Progenitor cell of endocrine pancreas (in vitro differentiated cells): ENCODE results near the gene TNFRSF8. TPM values are rescaled to one million over a fixed set of nuclear protein-coding genes. Genes with fewer than 3 reads are reported as not detected.

ENCODE experiments used
- DNase-seq: peaks from one replicate; pipeline ENCODE4 v3.0.0; 2021; ENCODE audit warnings: low spot score; ENCODE audit not compliant: unreplicated experiment
- H3K27ac Mint-ChIP-seq: 2 replicates; pipeline ENCODE4 v1.8.0; 2021; ENCODE audit warnings: mild to moderate bottlenecking, moderate library complexity, mixed read lengths
- H3K27me3 Mint-ChIP-seq: 2 replicates; pipeline ENCODE4 v1.8.0; 2021; ENCODE audit warnings: mixed read lengths
- H3K36me3 Mint-ChIP-seq: 2 replicates; pipeline ENCODE4 v1.8.0; 2022; ENCODE audit warnings: mixed read lengths; ENCODE audit not compliant: insufficient read depth
- H3K4me1 Mint-ChIP-seq: 2 replicates; pipeline ENCODE4 v1.8.0; 2021; ENCODE audit warnings: low read depth, mixed read lengths
- H3K4me3 Mint-ChIP-seq: 2 replicates; pipeline ENCODE4 v1.8.0; 2021; ENCODE audit warnings: low read depth, mild to moderate bottlenecking, moderate library complexity, mixed read lengths
- H3K9me3 Mint-ChIP-seq: 2 replicates; pipeline ENCODE4 v1.8.0; 2021; ENCODE audit warnings: low read depth, mixed read lengths
- CTCF ChIP-seq: fragments of 200-600 bp; sonication (generic); IDR thresholded peaks from one replicate; pipeline ENCODE4 v1.5.0; 2021; ENCODE audit warnings: antibody characterized with exemption, mild to moderate bottlenecking; ENCODE audit not compliant: unreplicated experiment
- total RNA-seq: library from RNA; stranded (reverse); gene quantifications from 2 replicates; pipeline ENCODE4 v1.2.1, GENCODE V29; 2021

Gene TNFRSF8
- total RNA-seq, 1 donor from 2014 or later = not detected

DNA sequence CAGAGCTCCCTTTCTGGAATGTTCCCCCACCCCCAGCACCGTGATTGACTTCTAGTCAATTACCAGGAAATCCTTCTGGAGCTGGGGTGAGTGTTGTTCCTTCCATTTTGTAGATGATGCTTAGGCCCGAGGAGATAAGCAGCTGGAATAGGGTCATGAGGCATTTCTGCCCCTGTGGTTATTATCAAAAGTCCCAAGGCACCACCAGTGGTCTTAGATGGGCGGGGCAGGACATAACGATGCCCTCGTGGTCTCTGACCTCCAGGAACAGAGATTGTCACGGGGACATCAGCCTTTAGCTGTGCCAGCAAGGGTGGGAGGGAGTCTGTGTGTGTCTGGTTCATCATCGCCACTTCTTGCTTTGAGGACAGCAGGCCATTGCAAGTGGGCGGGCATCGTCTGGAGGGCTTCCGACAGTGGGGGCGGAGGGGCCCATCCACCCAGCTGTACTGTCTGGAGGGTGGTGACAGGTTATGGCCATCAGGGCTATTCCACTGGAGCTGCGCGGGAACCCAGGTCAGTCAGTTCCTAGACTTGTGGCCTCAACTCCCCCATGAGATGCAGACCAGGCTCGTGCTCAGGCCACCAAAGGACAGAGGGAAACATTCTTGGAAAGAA is 22.6 kb downstream of the TNFRSF8 start:
- Mint-ChIP-seq H3K27me3 (no peaks in the 10 kb centered on the region), H3K4me1 (no peaks in the 10 kb centered on the region), H3K9me3 (peaks cover 15% of the 10 kb centered on the region), H3K27ac (no peak overlapping the region), H3K36me3 (no peaks in the 10 kb centered on the region), H3K4me3 (no peak overlapping the region)
- TF ChIP-seq CTCF = no peak
- DNase-seq = no peak

- Mint-ChIP-seq H3K36me3 (no peaks in the 10 kb centered on the region), H3K27me3 (no peaks in the 10 kb centered on the region), H3K4me3 (no peak overlapping the region), H3K27ac (no peak overlapping the region), H3K4me1 (no peaks in the 10 kb centered on the region), H3K9me3 (peaks cover 10% of the 10 kb centered on the region)
- no peak for DNase-seq
- TF ChIP-seq CTCF = no peak
Measured at GRCh38 chr1:12087797-12088314, 24.8 kb downstream of the TNFRSF8 start.

DNA sequence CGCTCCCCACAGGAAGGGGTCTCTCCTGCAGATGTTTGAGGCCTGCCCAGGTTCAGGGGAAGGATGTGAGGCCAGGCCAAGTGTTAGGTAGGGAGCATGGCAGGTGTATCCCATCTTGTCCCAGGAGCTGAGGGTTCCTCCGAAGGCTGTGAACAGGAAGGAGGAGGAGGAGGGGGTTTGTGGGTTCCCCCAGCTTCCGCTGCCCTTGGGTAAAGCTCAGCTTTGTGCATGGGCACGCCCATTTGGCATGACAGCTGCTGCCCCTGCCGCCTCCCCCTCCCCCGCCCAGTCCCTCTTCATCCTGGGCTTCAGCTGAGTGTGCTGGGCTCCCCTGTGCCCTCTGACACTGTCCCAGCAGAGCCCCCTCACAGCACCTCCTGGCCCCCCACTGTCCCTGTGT is 25.5 kb downstream of the TNFRSF8 start:
- Mint-ChIP-seq H3K27ac (no peak overlapping the region), H3K36me3 (no peaks in the 10 kb centered on the region), H3K27me3 (no peaks in the 10 kb centered on the region), H3K4me1 (no peaks in the 10 kb centered on the region), H3K4me3 (no peak overlapping the region), H3K9me3 (peaks cover 7% of the 10 kb centered on the region)
- DNase-seq = no peak
- TF ChIP-seq CTCF = no peak

GRCh38 chr1:12090326-12090725 is 27.2 kb downstream of the TNFRSF8 start:
- no peak overlapping the region for H3K27ac Mint-ChIP-seq
- H3K27me3 Mint-ChIP-seq = no peaks in the 10 kb centered on the region
- DNase-seq = no peak
- no peaks in the 10 kb centered on the region for H3K4me1 Mint-ChIP-seq
- TF ChIP-seq CTCF = no peak
- H3K4me3 Mint-ChIP-seq = no peak overlapping the region
- peaks cover 3% of the 10 kb centered on the region for H3K9me3 Mint-ChIP-seq
- H3K36me3 Mint-ChIP-seq = no peaks in the 10 kb centered on the region

GRCh38 chr1:12091191-12091590 is 28.1 kb downstream of the TNFRSF8 start:
- H3K27ac Mint-ChIP-seq = no peak overlapping the region
- H3K4me1 Mint-ChIP-seq = no peaks in the 10 kb centered on the region
- no peaks in the 10 kb centered on the region for H3K27me3 Mint-ChIP-seq
- no peak for DNase-seq
- no peak overlapping the region for H3K4me3 Mint-ChIP-seq
- no peaks in the 10 kb centered on the region for H3K36me3 Mint-ChIP-seq
- TF ChIP-seq CTCF = no peak
- H3K9me3 Mint-ChIP-seq = peaks cover 6% of the 10 kb centered on the region
